OCI-LY7 (cell line): ENCODE measurements around the gene OR5AC2.

Experiments used
- EZH2phosphoT487 ChIP-seq: fragments of 200-600 bp; sonication (generic); IDR thresholded peaks from 2 replicates; pipeline ENCODE4 v1.6.1; 2018; ENCODE audit warnings: low read depth, borderline replicate concordance, mild to moderate bottlenecking, mixed run types, antibody characterized with exemption, low read length, moderate library complexity, mixed read lengths
- TF ChIP-seq, protein P1 (sequence below): fragments of 200-600 bp; sonication (generic); conservative IDR thresholded peaks from 2 replicates; pipeline ENCODE4 v1.5.1; 2014; ENCODE audit warnings: mild to moderate bottlenecking, antibody characterized with exemption, low read length, moderate library complexity, mixed read lengths

- TF ChIP-seq, protein P1, sequence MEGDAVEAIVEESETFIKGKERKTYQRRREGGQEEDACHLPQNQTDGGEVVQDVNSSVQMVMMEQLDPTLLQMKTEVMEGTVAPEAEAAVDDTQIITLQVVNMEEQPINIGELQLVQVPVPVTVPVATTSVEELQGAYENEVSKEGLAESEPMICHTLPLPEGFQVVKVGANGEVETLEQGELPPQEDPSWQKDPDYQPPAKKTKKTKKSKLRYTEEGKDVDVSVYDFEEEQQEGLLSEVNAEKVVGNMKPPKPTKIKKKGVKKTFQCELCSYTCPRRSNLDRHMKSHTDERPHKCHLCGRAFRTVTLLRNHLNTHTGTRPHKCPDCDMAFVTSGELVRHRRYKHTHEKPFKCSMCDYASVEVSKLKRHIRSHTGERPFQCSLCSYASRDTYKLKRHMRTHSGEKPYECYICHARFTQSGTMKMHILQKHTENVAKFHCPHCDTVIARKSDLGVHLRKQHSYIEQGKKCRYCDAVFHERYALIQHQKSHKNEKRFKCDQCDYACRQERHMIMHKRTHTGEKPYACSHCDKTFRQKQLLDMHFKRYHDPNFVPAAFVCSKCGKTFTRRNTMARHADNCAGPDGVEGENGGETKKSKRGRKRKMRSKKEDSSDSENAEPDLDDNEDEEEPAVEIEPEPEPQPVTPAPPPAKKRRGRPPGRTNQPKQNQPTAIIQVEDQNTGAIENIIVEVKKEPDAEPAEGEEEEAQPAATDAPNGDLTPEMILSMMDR = no peak
- TF ChIP-seq EZH2phosphoT487 = no peak
Measured at GRCh38 chr3:98136631-98137030, 49.7 kb downstream of the OR5AC2 start.
